Mammary epithelial cell (primary cell): ENCODE results near the gene COPG1.

Source experiments
- EZH2 ChIP-seq: IDR thresholded peaks from 2 replicates; pipeline ENCODE4 v1.6.1; 2012; ENCODE audit warnings: low read length, inconsistent platforms, borderline replicate concordance
- TF ChIP-seq, protein P1 (sequence below), 2 donors: IDR thresholded peaks in 1 of 2; conservative IDR thresholded peaks in 1 of 2; 2 replicates each; pipeline ENCODE4 v1.5.1; 2011 to 2012; ENCODE audit warnings: inconsistent platforms in 2 of 2, low read length in 2 of 2, mild to moderate bottlenecking in 2 of 2, control low read depth in 1 of 2, low read depth in 1 of 2; ENCODE audit not compliant: insufficient read depth in 1 of 2; ENCODE audit errors: extremely low read depth in 1 of 2

- TF ChIP-seq EZH2 = no peak
- TF ChIP-seq, protein P1, sequence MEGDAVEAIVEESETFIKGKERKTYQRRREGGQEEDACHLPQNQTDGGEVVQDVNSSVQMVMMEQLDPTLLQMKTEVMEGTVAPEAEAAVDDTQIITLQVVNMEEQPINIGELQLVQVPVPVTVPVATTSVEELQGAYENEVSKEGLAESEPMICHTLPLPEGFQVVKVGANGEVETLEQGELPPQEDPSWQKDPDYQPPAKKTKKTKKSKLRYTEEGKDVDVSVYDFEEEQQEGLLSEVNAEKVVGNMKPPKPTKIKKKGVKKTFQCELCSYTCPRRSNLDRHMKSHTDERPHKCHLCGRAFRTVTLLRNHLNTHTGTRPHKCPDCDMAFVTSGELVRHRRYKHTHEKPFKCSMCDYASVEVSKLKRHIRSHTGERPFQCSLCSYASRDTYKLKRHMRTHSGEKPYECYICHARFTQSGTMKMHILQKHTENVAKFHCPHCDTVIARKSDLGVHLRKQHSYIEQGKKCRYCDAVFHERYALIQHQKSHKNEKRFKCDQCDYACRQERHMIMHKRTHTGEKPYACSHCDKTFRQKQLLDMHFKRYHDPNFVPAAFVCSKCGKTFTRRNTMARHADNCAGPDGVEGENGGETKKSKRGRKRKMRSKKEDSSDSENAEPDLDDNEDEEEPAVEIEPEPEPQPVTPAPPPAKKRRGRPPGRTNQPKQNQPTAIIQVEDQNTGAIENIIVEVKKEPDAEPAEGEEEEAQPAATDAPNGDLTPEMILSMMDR (conservative IDR thresholded peaks at IDR 0.05 in 1 of 2, IDR thresholded peaks at IDR 0.05 in 1 of 2; ENCODE audit: extremely low read depth in 1 of 2, insufficient read depth in 1 of 2, low read depth in 1 of 2, low read length in 2 of 2) = no peak
Observed at GRCh38 chr3:129289201-129289921, 40.0 kb downstream of the COPG1 start.
